Aorta (tissue), 5 donors: ENCODE results near the gene ADAM21. TPM values are rescaled to one million over a fixed set of nuclear protein-coding genes. Genes with fewer than 3 reads are reported as not detected.
"Not testable (repeated sequence)": the region's sequence is repeated elsewhere in the genome, so short reads cannot be mapped to it uniquely, and the experiment has no call there.

ENCODE experiments used
- ATAC-seq: fragments of 200-7000 bp; cut with Tn5 transposase; one replicate; pipeline ENCODE4 v1.9.1; 2022; ENCODE audit warnings: moderate library complexity; ENCODE audit not compliant: low FRiP score
- DNase-seq, 2 donors: peaks; one replicate each; pipeline ENCODE4 v3.0.0-alpha.2; 2020
- H3K27ac ChIP-seq, 2 donors: one replicate each; pipeline ENCODE4 v1.5.1; 2013; ENCODE audit warnings: low read length in 2 of 2, mild to moderate bottlenecking in 2 of 2, moderate library complexity in 2 of 2, control low read depth in 1 of 2, inconsistent platforms in 1 of 2, low read depth in 1 of 2
- H3K27me3 ChIP-seq, 2 donors: one replicate each; pipeline ENCODE4 v1.6.1; 2013; ENCODE audit warnings: control low read depth in 1 of 2, low read length in 1 of 2, mild to moderate bottlenecking in 1 of 2, moderate library complexity in 1 of 2; ENCODE audit not compliant: insufficient read depth in 2 of 2, control insufficient read depth in 1 of 2
- H3K36me3 ChIP-seq, 2 donors: one replicate each; pipeline ENCODE4 v1.6.1; 2013; ENCODE audit warnings: control low read depth in 1 of 2, low read length in 1 of 2, mild to moderate bottlenecking in 1 of 2; ENCODE audit not compliant: insufficient read depth in 2 of 2, control insufficient read depth in 1 of 2
- H3K4me1 ChIP-seq, 2 donors: one replicate each; pipeline ENCODE4 v1.6.1; 2013; ENCODE audit warnings: low read length in 2 of 2, control low read depth in 1 of 2, mild to moderate bottlenecking in 1 of 2, moderate library complexity in 1 of 2; ENCODE audit not compliant: insufficient read depth in 2 of 2, control insufficient read depth in 1 of 2
- H3K4me3 ChIP-seq, 2 donors: one replicate each; pipeline ENCODE4 v1.5.1; 2013; ENCODE audit warnings: low read length in 2 of 2, control low read depth in 1 of 2, mild to moderate bottlenecking in 1 of 2
- H3K9me3 ChIP-seq: one replicate; pipeline ENCODE4 v1.6.1; 2013; ENCODE audit warnings: mild to moderate bottlenecking, low read length; ENCODE audit not compliant: control insufficient read depth
- WGBS, 2 donors: extraction: QIAGEN DNeasy Blood & Tissue Kit; methylation state at CpG; one replicate each; pipeline ENCODE4 v1.1.7; 2013; 5-methylcytosine and 5-hydroxymethylcytosine counted together
- intact Hi-C, 2 donors: fragments of 100-400 bp; cut with DNase I; formaldehyde crosslinking; loops; one replicate each; pipeline versions ENCODE4 v1.14.2 to v1.15.0; 2022
- polyA plus RNA-seq, 2 donors: library from polyadenylated mRNA; stranded (reverse); fragments of 200-250 nt; gene quantifications; one replicate each; pipeline ENCODE4 v1.2.3, GENCODE V29; 2013
- total RNA-seq, 2 donors: library from RNA; stranded (reverse); fragmentation: NEBNext Ultra II Directional; extraction: Animal tissue kit (Norgen Biotek cat#: 25700); gene quantifications; one replicate each; pipeline ENCODE4 v1.2.1, GENCODE V29; 2021
- donor health status: healthy with polysubstance abuse.
- donor health status: Bipolar disorder and iron deficiency.
- donor health status: DM: no; HTN: no; CAD: no.
- donor health status: DM: no; HTN: no; CAD: no.
- donor health status: DM: yes; HTN: yes; CAD: no.

ADAM21 gene
- total and polyA plus RNA-seq, 4 donors = 0.13 to 0.24 TPM; not detected in 2

- Histone ChIP-seq H3K4me3 (no peak overlapping the region), H3K9me3 (no peaks in the 10 kb centered on the region), H3K27ac (no peak overlapping the region), H3K4me1 (no peaks in the 10 kb centered on the region), H3K36me3 (no peaks in the 10 kb centered on the region), H3K27me3 (no peaks in the 10 kb centered on the region)
- DNase-seq (no peak), ATAC-seq (no peak)
- 87 to 89% methylated on average over 4 of the region's 4 CpGs for WGBS, 2 donors
- intact Hi-C loops = no loop called here
Observed at GRCh38 chr14:70472253-70473159, 20.5 kb downstream of the ADAM21 start.

GRCh38 chr14:70473825-70474224 lies 21.9 kb downstream of the ADAM21 start:
- ATAC-seq (no peak), DNase-seq (no peak)
- Histone ChIP-seq H3K4me1 (no peaks in the 10 kb centered on the region), H3K27ac (no peak overlapping the region), H3K36me3 (no peaks in the 10 kb centered on the region), H3K9me3 (no peaks in the 10 kb centered on the region), H3K27me3 (no peaks in the 10 kb centered on the region), H3K4me3 (no peak overlapping the region)
- intact Hi-C loops = no loop called here
- 79 to 84% methylated on average over 2 of the region's 2 CpGs for WGBS, 2 donors

DNA sequence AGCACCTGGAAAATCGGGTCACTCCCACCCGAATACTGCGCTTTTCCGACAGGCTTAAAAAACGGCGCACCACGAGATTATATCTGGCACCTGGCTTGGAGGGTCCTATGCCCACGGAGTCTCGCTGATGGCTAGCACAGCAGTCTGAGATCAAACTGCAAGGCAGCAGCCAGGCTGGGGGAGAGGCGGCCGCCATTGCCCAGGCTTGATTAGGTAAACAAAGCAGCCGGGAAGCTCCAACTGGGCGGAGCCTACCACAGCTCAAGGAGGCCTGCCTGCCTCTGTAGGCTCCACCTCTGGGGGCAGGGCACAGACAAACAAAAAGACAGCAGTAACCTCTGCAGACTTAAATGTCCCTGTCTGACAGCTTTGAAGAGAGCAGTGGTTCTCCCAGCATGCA lies 23.5 kb downstream of the ADAM21 start:
- H3K27me3 ChIP-seq, intact Hi-C loops, ATAC-seq, H3K4me3 ChIP-seq, DNase-seq, H3K9me3 ChIP-seq, H3K27ac ChIP-seq, H3K4me1 ChIP-seq, H3K36me3 ChIP-seq: not testable (repeated sequence)
- WGBS, 2 donors = 87 to 96% methylated on average over 9 to 13 of the region's 13 CpGs

GRCh38 chr14:70477356-70478105 lies 25.6 kb downstream of the ADAM21 start:
- H3K27me3 ChIP-seq, DNase-seq, H3K4me1 ChIP-seq, H3K36me3 ChIP-seq, intact Hi-C loops, H3K27ac ChIP-seq, H3K4me3 ChIP-seq, H3K9me3 ChIP-seq, ATAC-seq: not testable (repeated sequence)
- WGBS, 2 donors = 94 to 96% methylated on average over 40 to 57 of the region's 57 CpGs

DNA sequence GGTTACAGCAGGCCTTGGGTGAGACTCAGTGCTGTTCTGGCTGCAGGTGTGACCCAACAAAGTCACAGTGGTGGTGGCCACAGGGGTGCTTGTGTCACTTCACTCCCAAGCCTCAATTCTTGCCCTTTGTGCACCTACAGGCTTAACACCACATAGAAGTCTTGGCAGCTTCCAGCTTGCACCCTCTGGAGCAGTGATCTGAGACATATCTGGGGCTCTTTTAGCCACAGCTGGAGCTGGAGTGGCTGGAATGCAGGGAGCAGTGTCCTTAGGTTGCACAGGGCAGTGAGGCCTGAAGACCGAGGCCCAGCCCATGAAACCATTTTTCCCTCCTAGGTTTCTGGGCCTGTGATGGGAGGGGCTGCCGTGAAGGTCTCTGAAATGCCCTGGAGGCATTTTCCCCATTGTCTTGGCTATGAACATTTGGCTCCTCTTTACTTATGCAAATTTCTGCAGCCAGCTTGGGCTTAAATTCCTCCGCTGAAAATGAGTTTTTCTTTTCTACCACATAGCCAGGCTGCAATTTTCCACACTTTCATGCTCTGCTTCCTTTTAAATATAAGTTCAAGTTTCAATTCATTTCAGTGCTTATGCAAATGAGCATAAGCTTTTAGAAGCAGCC lies 37.7 kb downstream of the ADAM21 start:
- peaks cover 3 to 4% of the 10 kb centered on the region in 2 donors for H3K36me3 ChIP-seq
- no peaks in the 10 kb centered on the region for H3K4me1 ChIP-seq

DNA sequence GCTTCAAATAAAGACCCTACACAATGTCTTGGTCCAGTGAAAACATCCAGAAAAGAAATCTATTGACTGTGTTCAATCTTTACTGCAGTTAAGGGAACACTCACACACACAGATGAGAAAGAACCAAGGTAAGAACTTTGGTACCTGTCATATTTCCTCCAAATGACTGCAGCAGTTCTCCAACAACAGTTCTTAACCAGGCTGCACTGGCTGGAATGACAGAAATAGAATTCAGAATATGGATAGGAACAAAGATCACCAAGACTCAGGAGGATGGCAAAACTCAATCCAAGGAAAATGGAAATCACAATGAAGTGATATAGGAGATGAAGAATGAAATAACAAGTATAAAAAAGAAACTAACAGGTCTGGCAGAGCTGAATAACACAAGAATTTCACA lies 46.2 kb downstream of the ADAM21 start:
- intact Hi-C loops = no loop called here
- DNase-seq (no peak), ATAC-seq (no peak)
- no peaks in the 10 kb centered on the region for H3K27me3 ChIP-seq
- H3K4me3 ChIP-seq = no peak overlapping the region
- H3K9me3 ChIP-seq = peaks cover 1% of the 10 kb centered on the region
- no peak overlapping the region for H3K27ac ChIP-seq
- H3K4me1 ChIP-seq = no peaks in the 10 kb centered on the region
- H3K36me3 ChIP-seq = no peaks in the 10 kb centered on the region

More for the DNA sequence above, 37.7 kb downstream of the ADAM21 start:
- H3K27me3 ChIP-seq = no peaks in the 10 kb centered on the region
- DNase-seq = no peak
- peaks cover 8% of the 10 kb centered on the region for H3K9me3 ChIP-seq
- no peak for ATAC-seq
- H3K4me3 ChIP-seq = no peak overlapping the region
- intact Hi-C loops = no loop called here
- H3K27ac ChIP-seq = no peak overlapping the region
- 85 to 93% methylated on average over 3 of the region's 3 CpGs for WGBS, 2 donors

Other genes with a start within 250 kb of the ADAM21 start
- 10 to 100 TPM; 10.7 to 16.7 TPM for gene COX16, start 92.5 kb upstream of the ADAM21 start, total RNA-seq
- 10 to 100 TPM; 28.3 to 85.8 TPM for gene COX16, start 92.5 kb upstream of the ADAM21 start, polyA plus RNA-seq
- gene SYNJ2BP, start 35.1 kb upstream of the ADAM21 start, total RNA-seq = 10 to 100 TPM; 28.6 to 35.8 TPM
- gene SYNJ2BP, start 35.1 kb upstream of the ADAM21 start, polyA plus RNA-seq = 10 to 100 TPM; 16.6 to 26.7 TPM
- 1 to 10 TPM; 2.5 to 3.8 TPM for gene ADAM20, start 82.8 kb downstream of the ADAM21 start, total RNA-seq
- gene ADAM20, start 82.8 kb downstream of the ADAM21 start, polyA plus RNA-seq = under 1 TPM in 1 of 2 donors, not detected in 1; 0.10 TPM
- gene MED6, start 148.5 kb downstream of the ADAM21 start, total RNA-seq = 10 to 100 TPM; 31.5 to 40.1 TPM
- gene MED6, start 148.5 kb downstream of the ADAM21 start, polyA plus RNA-seq = 10 to 100 TPM; 15.5 to 24.8 TPM
- gene TTC9, start 189.7 kb downstream of the ADAM21 start, total RNA-seq = 1 to 10 TPM; 2.7 to 2.9 TPM
- gene TTC9, start 189.7 kb downstream of the ADAM21 start, polyA plus RNA-seq = 1 to 10 TPM; 1.6 to 2.8 TPM